Mesothelial cell of epicardium (in vitro differentiated cells): Measurements from ENCODE around the gene NANOS3. TPM values are rescaled to one million over a fixed set of nuclear protein-coding genes. Genes with fewer than 3 reads are reported as not detected.

Source experiments
- DNase-seq, 2 experiments: peaks; one replicate each; pipeline ENCODE4 v3.0.0; 2021; ENCODE audit warnings: low spot score in 2 of 2; ENCODE audit not compliant: unreplicated experiment in 2 of 2
- H3K27ac Mint-ChIP-seq: 2 replicates; pipeline ENCODE4 v1.8.0; 2021; ENCODE audit warnings: mixed read lengths
- H3K27me3 Mint-ChIP-seq: 2 replicates; pipeline ENCODE4 v1.8.0; 2021; ENCODE audit warnings: low read depth, mixed read lengths
- H3K36me3 Mint-ChIP-seq: 2 replicates; pipeline ENCODE4 v1.8.0; 2021; ENCODE audit warnings: mixed read lengths
- H3K4me1 Mint-ChIP-seq: 2 replicates; pipeline ENCODE4 v1.8.0; 2021; ENCODE audit warnings: mixed read lengths
- H3K4me3 Mint-ChIP-seq: 2 replicates; pipeline ENCODE4 v1.8.0; 2021; ENCODE audit warnings: mild to moderate bottlenecking, moderate library complexity, mixed read lengths
- H3K9me3 Mint-ChIP-seq: 2 replicates; pipeline ENCODE4 v1.8.0; 2021; ENCODE audit warnings: mixed read lengths
- total RNA-seq: library from RNA; stranded (reverse); gene quantifications from 3 replicates; pipeline ENCODE4 v1.2.1, GENCODE V29; 2021
- TF ChIP-seq, protein P1 (sequence below): fragments of 200-600 bp; sonication (generic); IDR thresholded peaks from one replicate; pipeline ENCODE4 v1.5.0; 2021; ENCODE audit warnings: antibody characterized with exemption; ENCODE audit not compliant: unreplicated experiment

NANOS3 gene
- total RNA-seq, 1 donor from 2014 or later, result 8.2 TPM

DNA sequence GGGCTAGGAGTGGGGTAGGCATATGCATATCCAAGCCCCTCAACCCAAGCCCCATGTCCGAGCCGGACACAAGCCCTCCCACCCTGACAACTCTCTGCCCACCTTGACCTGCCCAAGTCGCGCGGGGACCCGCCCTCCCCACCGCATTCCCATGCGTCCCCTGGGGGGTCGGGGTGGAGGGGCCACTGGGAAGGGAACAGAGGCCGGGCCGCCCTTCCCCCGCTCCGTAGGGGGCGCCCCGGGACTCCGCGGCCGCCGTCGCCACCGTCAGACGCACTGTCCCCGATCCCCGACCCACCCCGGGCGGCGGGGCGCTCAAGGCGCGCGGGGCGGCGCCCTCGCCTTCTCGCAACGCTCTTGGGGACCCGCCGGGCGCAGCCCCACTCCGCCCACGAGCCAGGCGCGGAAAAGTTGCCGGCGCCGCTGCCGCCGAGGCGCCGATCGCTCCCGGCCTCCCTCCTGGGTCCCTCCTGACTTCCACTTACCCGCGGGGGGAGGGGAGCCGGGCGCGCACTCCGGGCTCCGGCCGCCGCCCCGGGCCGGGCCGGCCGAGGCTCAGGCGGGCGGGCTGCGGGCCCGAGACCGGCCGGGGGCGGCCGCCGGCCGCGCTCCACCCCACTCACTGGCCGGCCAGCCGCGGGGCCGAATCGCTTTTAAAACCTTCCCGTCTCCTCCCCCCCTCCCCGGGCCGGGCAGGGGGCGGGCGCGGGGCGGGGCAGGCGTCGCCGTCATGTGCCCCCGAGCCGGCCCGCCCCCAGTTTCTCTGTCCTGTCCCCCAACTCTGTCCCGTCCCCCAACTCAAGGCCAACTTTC is 34.4 kb upstream of the NANOS3 start:
- peak overlapping the region; percentile 94 for H3K27ac Mint-ChIP-seq
- H3K27me3 Mint-ChIP-seq, result no peaks in the 10 kb centered on the region
- DNase-seq, result peak in 1 of 2 experiments; percentile 62
- no peaks in the 10 kb centered on the region for H3K36me3 Mint-ChIP-seq
- H3K4me1 Mint-ChIP-seq, result peaks cover 48% of the 10 kb centered on the region
- H3K9me3 Mint-ChIP-seq, result no peaks in the 10 kb centered on the region
- TF ChIP-seq, protein P1, sequence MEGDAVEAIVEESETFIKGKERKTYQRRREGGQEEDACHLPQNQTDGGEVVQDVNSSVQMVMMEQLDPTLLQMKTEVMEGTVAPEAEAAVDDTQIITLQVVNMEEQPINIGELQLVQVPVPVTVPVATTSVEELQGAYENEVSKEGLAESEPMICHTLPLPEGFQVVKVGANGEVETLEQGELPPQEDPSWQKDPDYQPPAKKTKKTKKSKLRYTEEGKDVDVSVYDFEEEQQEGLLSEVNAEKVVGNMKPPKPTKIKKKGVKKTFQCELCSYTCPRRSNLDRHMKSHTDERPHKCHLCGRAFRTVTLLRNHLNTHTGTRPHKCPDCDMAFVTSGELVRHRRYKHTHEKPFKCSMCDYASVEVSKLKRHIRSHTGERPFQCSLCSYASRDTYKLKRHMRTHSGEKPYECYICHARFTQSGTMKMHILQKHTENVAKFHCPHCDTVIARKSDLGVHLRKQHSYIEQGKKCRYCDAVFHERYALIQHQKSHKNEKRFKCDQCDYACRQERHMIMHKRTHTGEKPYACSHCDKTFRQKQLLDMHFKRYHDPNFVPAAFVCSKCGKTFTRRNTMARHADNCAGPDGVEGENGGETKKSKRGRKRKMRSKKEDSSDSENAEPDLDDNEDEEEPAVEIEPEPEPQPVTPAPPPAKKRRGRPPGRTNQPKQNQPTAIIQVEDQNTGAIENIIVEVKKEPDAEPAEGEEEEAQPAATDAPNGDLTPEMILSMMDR, result no peak
- peak overlapping the region; percentile 88 for H3K4me3 Mint-ChIP-seq

DNA sequence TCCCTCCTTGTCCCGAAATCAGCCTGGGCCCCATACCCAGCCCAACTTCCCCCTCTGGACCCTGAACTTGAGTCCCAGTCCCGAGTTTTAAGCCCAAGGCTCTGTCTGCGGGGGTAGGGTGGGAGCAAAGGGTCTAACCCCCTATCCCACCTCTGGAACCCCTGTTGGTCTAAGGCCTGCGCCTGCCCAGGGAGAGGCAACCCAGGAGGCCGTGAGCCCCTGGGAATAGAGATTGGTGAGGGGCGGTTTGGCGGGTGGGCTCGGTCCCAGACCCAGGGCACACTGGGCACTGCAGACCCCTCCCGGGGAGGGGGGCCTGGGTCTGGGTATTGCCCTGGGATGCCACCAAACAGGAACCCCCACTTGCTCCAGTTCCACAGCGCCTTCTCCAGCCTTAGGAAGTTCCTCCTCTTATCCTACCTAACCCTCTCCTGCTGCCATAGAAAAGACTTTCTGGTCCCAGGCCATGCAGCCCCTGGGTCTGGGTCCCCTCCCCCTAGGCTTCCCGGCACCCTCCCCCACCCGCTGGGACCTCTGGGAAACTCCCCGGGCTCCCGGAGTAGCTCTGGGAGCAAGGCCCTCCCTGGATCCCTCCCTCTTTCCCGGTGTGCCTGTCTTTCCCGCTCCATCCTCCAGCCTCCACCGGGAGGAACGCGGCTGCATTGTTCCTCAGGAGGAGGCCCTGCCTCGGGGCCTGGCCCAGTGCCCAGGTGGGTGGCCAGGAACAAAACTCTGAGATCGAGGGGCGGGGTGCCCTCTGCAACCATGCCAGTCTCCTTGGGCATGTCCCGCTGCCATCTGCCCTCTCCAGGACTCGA is 33.6 kb upstream of the NANOS3 start:
- peak in 1 of 2 experiments; percentile 67 for DNase-seq
- Mint-ChIP-seq H3K36me3 (no peaks in the 10 kb centered on the region), H3K27ac (peak overlapping the region; percentile 94), H3K9me3 (no peaks in the 10 kb centered on the region), H3K27me3 (no peaks in the 10 kb centered on the region), H3K4me3 (peak overlapping the region; percentile 88), H3K4me1 (peaks cover 48% of the 10 kb centered on the region)
- TF ChIP-seq, protein P1, result no peak

DNA sequence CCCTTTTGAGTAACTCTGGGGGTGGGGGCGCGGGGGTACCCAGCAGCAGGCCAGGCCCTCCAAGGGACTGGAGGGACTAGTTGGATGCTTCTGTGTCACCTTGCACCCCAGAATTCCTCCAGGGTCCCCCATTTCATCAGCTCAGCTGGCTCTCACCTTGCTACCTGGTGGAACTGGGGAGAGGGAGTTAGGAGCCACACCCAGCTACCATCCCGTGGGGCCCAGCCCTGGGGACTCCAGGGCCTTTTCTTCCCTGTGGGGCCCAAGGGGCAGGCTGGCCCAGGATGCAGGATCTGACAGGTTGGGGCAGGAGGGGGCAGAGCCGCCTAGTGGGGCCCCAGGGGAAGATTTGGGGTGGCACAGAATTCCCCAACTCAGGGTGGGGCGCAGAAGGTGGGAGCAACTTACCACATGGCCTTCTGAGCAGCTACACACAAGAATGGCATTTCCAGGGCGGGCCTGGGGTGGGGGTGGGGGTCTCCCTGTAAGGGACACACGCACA is 32.8 kb upstream of the NANOS3 start:
- Mint-ChIP-seq H3K4me1 (peaks cover 54% of the 10 kb centered on the region), H3K27ac (peak overlapping the region; percentile 94), H3K9me3 (no peaks in the 10 kb centered on the region), H3K4me3 (peak overlapping the region; percentile 88), H3K27me3 (no peaks in the 10 kb centered on the region), H3K36me3 (no peaks in the 10 kb centered on the region)
- TF ChIP-seq, protein P1, result no peak
- no peak for DNase-seq

DNA sequence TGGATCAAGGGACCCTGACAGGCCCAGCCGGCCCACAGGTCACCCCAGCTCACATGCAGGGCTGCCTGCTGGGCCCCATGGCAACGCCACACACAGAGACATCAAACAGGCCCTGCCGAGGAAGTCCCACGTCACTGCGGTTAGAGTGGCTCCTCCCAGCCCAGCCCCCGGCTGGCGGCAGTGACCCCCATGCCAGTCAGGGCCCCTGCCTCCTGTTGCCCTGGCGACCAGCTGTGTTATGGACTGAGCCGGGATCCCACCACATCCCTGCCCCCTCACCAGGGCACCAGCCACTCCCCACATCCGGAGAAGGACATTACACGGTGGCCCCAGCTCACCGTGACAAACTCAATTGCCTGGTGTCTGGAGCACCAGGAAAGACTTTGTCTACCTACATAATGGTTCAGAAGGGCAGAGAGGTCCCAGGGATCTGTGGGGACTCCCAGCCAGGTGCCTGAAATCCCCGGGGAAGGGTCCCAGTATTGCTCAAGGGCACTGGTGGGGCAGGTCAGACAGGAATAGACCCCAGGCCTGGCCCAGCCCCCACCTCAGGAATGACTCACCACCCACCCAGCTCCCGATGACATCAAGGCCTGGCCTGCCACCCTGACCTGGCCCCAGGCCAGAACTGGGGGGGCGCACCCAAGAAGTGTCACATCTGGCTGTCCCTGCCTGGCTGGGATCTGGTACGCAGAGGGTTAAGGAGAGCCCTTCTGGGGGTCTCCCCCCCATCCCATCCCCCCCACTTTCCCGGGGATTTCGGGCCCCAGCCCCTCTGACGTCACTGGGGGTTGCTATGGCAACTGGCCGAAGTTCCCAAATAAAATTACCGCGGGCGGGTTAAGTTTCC is 30.2 kb upstream of the NANOS3 start:
- H3K36me3 Mint-ChIP-seq, result no peaks in the 10 kb centered on the region
- TF ChIP-seq, protein P1, result no peak
- no peaks in the 10 kb centered on the region for H3K27me3 Mint-ChIP-seq
- DNase-seq, result peak; percentile 90 to 96
- H3K4me1 Mint-ChIP-seq, result peaks cover 48% of the 10 kb centered on the region
- H3K9me3 Mint-ChIP-seq, result no peaks in the 10 kb centered on the region
- H3K27ac Mint-ChIP-seq, result peak overlapping the region; percentile 100
- peak overlapping the region; percentile 50 for H3K4me3 Mint-ChIP-seq
